Measurements from ENCODE around the gene SPINK8.
"Not testable (repeated sequence)": the region's sequence is repeated elsewhere in the genome, so short reads cannot be mapped to it uniquely, and the experiment has no call there.

Gene SPINK8

DNA sequence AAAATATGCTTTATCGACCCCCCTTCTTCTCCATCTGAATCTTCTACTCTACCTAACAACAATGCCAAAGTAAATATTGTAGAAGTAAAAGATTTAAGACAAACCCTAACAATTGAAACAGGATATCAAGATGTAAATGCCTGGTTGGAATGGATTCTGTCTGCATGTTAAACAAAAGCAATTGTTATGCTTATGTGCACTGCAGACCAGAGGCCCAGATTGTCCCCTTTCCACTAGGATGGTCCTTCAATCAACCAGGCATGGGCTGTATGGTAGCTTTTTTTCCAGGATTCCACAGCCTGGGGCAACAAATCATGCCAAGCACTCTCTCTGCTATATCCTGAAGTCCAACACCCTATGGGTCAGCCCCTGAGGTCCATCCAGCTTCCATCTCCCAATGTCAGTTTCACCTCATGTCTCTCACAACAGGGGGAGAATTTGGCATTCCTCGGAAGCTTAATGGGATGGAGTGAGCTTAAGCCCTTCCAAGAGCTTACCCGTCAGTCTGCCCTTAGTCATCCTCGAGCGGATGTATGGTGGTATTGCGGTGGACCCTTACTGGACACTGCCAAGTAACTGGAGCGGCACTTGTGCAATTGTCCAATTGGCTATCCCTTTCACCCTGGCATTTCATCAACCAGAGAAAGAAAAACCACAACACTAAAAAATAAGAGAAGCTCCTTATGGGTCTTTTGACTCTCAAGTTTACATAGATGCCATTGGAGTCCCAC, 56.4 kb downstream of the SPINK8 start:
- no peak for DNase-seq

- peak; percentile 12 for DNase-seq
Observed at GRCh38 chr3:48275287-48276027, 58.0 kb downstream of the SPINK8 start.

GRCh38 chr3:48274452-48274851, 59.0 kb downstream of the SPINK8 start:
- no peak for DNase-seq

DNA sequence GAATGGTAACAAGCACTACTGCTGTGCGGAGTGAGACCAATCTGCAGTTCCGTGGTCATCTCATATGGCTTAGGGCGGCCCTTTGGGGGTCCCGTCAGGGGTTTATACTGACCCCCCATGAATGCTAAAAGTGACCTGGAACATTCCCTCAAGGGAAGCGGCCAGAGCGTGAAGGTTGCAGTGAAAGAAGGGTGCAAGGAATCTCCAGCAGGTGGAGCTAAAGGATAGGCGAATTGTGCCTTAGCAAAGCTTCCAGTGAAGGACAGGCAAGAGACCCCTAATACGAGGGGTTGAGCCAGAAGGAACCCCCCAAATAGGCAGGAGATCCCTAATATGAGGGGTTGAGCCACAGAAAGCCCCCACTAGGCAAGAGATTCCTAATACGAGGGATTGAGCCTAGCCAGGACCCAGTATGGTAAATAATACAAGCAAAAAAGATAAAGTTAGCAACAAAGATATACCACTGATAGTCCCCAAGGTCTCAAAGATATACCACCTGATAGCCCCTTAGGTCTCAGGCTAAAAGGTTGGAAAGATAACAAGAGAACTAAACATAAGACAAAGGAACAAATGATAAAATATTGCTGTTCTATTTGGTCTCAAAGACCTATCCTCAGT, 59.8 kb downstream of the SPINK8 start:
- DNase-seq = peak; percentile 43

DNA sequence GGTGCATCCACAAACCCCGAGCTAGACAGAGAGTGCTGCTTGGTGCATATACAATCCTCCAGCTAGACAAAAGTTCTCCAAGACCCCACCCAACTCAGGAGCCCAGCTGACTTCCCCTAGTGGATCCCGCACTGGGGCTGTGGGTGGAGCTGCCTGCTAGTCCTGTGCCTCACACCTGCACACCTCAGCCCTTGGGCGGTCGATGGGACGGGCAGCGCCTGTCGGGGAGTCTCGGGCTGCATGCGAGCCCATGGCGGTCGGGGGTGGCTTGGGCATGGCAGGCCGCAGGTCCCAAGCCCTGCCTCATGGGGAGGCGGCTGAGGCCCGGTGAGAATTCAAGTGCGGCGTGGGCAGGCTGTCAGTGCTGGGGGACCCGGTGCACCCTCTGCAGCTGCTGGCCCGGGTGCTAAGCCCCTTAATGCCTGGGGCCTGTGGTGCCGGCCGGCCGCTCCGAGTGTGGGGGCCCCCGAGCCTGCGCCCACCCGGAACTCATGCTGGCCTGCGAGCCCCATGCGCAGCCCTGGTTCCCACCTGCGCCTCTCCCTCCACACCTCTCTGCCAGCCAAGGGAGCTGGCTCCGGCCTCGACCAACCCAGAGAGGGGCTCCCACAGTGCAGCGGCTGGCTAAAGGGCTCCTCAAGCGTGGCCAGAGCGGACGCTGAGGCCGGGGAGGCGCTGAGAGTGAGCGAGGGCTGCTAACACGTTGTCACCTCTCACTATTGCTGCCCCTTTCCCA, 61.5 kb downstream of the SPINK8 start:
- DNase-seq = no peak

- not testable (repeated sequence) for DNase-seq
Observed at GRCh38 chr3:48271223-48271622, 62.2 kb downstream of the SPINK8 start.

- DNase-seq = no peak
Observed at GRCh38 chr3:48270306-48270705, 63.2 kb downstream of the SPINK8 start.

- DNase-seq = no peak
Observed at GRCh38 chr3:48269592-48269991, 63.9 kb downstream of the SPINK8 start.

DNA sequence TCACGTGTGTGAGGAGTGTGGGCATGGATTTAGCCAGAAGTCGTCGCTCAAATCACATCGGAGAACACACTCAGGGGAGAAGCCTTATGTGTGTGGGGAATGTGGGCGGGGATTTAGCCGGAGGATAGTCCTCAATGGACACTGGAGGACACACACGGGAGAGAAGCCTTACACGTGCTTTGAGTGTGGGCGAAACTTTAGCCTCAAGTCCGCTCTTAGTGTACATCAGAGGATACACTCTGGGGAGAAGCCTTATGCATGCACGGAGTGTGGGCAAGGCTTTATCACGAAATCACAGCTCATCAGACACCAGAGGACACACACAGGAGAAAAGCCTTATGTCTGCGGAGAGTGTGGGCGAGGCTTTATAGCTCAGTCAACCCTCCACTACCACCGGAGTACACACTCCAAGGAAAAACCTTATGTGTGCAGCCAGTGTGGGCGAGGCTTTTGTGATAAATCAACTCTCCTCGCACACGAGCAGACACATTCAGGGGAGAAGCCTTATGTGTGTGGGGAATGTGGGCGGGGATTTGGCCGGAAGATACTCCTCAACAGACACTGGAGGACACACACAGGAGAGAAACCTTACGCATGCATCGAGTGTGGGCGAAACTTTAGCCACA, 64.4 kb downstream of the SPINK8 start:
- DNase-seq = peak; percentile 31

GRCh38 chr3:48268381-48268935, 65.0 kb downstream of the SPINK8 start:
- DNase-seq = no peak

GRCh38 chr3:48267782-48268181, 65.7 kb downstream of the SPINK8 start:
- DNase-seq = no peak

DNA sequence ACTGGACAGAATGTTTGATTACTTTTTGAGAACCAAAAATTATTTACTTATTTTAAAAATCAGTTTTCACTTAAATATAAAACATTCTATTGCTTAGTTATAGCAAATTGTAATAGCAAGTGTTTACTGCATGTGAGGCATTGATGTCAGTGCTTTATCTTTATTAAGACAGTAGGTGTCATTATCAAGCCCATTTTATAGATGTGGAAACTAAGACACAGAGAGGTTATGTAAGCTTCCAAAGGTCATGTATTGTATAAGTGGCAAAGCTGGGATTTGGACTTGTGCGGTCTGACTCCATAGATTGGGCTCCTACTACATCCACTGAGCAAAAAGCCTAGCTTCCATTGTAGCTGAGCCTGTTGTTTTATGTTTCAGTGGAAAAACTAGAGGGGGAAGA, 74.9 kb downstream of the SPINK8 start:
- no peak for DNase-seq

Data from fibroblast of skin of abdomen (primary cell).